IMR-90 (cell line): ENCODE measurements around the gene HUNK. TPM values are rescaled to one million over a fixed set of nuclear protein-coding genes. Genes with fewer than 3 reads are reported as not detected.
A peak's percentile ranks its signal among the peaks of the same experiment; 100 is the strongest.

Source experiments
- ATAC-seq: fragments of 200-7000 bp; cut with Tn5 transposase; 2 replicates; pipeline ENCODE4 v1.9.1; 2020; ENCODE audit warnings: low read depth, mild to moderate bottlenecking, moderate library complexity
- BruUV-seq: library from RNA; stranded (reverse); fragments of 400-500 nt; replicated peaks from 2 replicates; lab custom pipeline; 2021; lab: Mats Ljungman, UMichigan
- CTCF ChIA-PET: fragments of 300-600 bp; formaldehyde crosslinking; extraction: SDS; loops from one replicate; lab custom pipeline; 2021; ENCODE audit warnings: antibody characterized with exemption; lab: Yijun Ruan, JAX
- POLR2A ChIA-PET: fragments of 300-600 bp; sonication (Branson Sonifier 250); formaldehyde crosslinking; loops from one replicate; lab custom pipeline; 2022; ENCODE audit warnings: antibody characterized with exemption; ENCODE audit not compliant: unreplicated experiment; lab: Charles Lee
- DNase-seq: peaks from one replicate; pipeline ENCODE4 v3.0.0; 2013
- H2AFZ ChIP-seq: replicated peaks from 2 replicates; pipeline ENCODE3; 2013; ENCODE audit warnings: low read length, mild to moderate bottlenecking; ENCODE audit not compliant: poor library complexity
- H2AK5ac ChIP-seq: 2 replicates; pipeline ENCODE4 v1.6.1; 2013; ENCODE audit warnings: low read depth, low read length, inconsistent platforms
- H2AK9ac ChIP-seq: replicated peaks from 2 replicates; pipeline ENCODE3; 2013; ENCODE audit warnings: mild to moderate bottlenecking, low read depth, low read length, moderate library complexity; ENCODE audit not compliant: poor library complexity
- H2BK120ac ChIP-seq: 2 replicates; pipeline ENCODE4 v1.6.1; 2013; ENCODE audit warnings: low read depth, low read length, inconsistent platforms
- H2BK15ac ChIP-seq: 3 replicates; pipeline ENCODE4 v1.6.1; 2013; ENCODE audit warnings: low read depth, low read length, inconsistent platforms
- H2BK20ac ChIP-seq: 2 replicates; pipeline ENCODE4 v1.6.1; 2013; ENCODE audit warnings: low read depth, mild to moderate bottlenecking, inconsistent platforms, low read length, moderate library complexity
- H2BK5ac ChIP-seq: 2 replicates; pipeline ENCODE4 v1.6.1; 2013; ENCODE audit warnings: mild to moderate bottlenecking, low read depth, low read length, inconsistent platforms; ENCODE audit not compliant: poor library complexity, severe bottlenecking
- H3K14ac ChIP-seq: replicated peaks from 2 replicates; pipeline ENCODE4 v1.6.1; 2013; ENCODE audit warnings: low read depth, low read length, inconsistent platforms
- H3K18ac ChIP-seq: 2 replicates; pipeline ENCODE4 v1.6.1; 2013; ENCODE audit warnings: low read depth, low read length, control low read depth
- H3K23ac ChIP-seq: 2 replicates; pipeline ENCODE4 v1.6.1; 2013; ENCODE audit warnings: low read depth, low read length, inconsistent platforms
- H3K27ac ChIP-seq: 2 replicates; pipeline ENCODE4 v1.5.1; 2013; ENCODE audit warnings: mild to moderate bottlenecking, control low read depth, low read length; ENCODE audit not compliant: insufficient read depth
- H3K27me3 ChIP-seq: 2 replicates; pipeline ENCODE4 v1.6.1; 2013; ENCODE audit warnings: low read length; ENCODE audit not compliant: control insufficient read depth, insufficient read depth
- H3K36me3 ChIP-seq: 2 replicates; pipeline ENCODE4 v1.6.1; 2013; ENCODE audit warnings: low read length, mixed read lengths; ENCODE audit not compliant: control insufficient read depth, insufficient read depth
- H3K4ac ChIP-seq: 2 replicates; pipeline ENCODE4 v1.6.1; 2013; ENCODE audit warnings: low read depth, low read length, inconsistent platforms
- H3K4me1 ChIP-seq: 2 replicates; pipeline ENCODE4 v1.6.1; 2013; ENCODE audit warnings: low read length, mixed read lengths; ENCODE audit not compliant: control insufficient read depth, insufficient read depth
- H3K4me2 ChIP-seq: 2 replicates; pipeline ENCODE4 v1.6.1; 2013; ENCODE audit warnings: low read depth, mild to moderate bottlenecking, control low read depth, low read length, moderate library complexity
- H3K4me3 ChIP-seq: 2 replicates; pipeline ENCODE4 v1.5.1; 2013; ENCODE audit warnings: low read depth, mild to moderate bottlenecking, control low read depth, low read length, moderate library complexity; ENCODE audit not compliant: insufficient read depth
- H3K56ac ChIP-seq: 2 replicates; pipeline ENCODE4 v1.6.1; 2013; ENCODE audit warnings: low read length, inconsistent platforms; ENCODE audit not compliant: insufficient read depth; ENCODE audit errors: extremely low read depth
- H3K79me1 ChIP-seq, 2 experiments: 2 replicates each; pipeline ENCODE4 v1.6.1; 2013; ENCODE audit warnings: low read length in 2 of 2, inconsistent platforms in 1 of 2, low read depth in 1 of 2
- H3K9ac ChIP-seq: 2 replicates; pipeline ENCODE4 v1.6.1; 2013; ENCODE audit warnings: low read depth, low read length, control low read depth
- H3K9me1 ChIP-seq: 2 replicates; pipeline ENCODE4 v1.6.1; 2013; ENCODE audit warnings: low read length, inconsistent platforms; ENCODE audit not compliant: insufficient read depth
- H3K9me3 ChIP-seq: 2 replicates; pipeline ENCODE4 v1.6.1; 2013; ENCODE audit warnings: low read length; ENCODE audit not compliant: control insufficient read depth, insufficient read depth
- H4K20me1 ChIP-seq: 2 replicates; pipeline ENCODE4 v1.6.1; 2013; ENCODE audit warnings: low read length, inconsistent platforms; ENCODE audit not compliant: insufficient read depth
- H4K5ac ChIP-seq: 2 replicates; pipeline ENCODE4 v1.6.1; 2013; ENCODE audit warnings: mild to moderate bottlenecking, low read depth, low read length, control low read depth
- H4K8ac ChIP-seq, 2 experiments: 2 replicates each; pipeline ENCODE4 v1.6.1; 2013; ENCODE audit warnings: low read depth in 2 of 2, low read length in 2 of 2, control low read depth in 1 of 2, inconsistent platforms in 1 of 2
- H4K91ac ChIP-seq: 2 replicates; pipeline ENCODE4 v1.6.1; 2013; ENCODE audit warnings: low read depth, low read length, inconsistent platforms; ENCODE audit not compliant: insufficient read depth
- BHLHE40 ChIP-seq: fragments of 150-350 bp; IDR thresholded peaks from 2 replicates; pipeline ENCODE4 v1.6.1; 2016; ENCODE audit warnings: mild to moderate bottlenecking, low read depth, low read length
- FOS ChIP-seq: fragments of 150-350 bp; IDR thresholded peaks from 2 replicates; pipeline ENCODE4 v1.6.1; 2016; ENCODE audit warnings: low read depth, low read length
- MAFK ChIP-seq: IDR thresholded peaks from 2 replicates; pipeline ENCODE4 v1.6.1; 2012; ENCODE audit warnings: low read depth, low read length, improper control_type of control experiment
- WGBS, 2 experiments: methylation state at CpG; one replicate each; pipeline versions ENCODE4 v1.1.5 to v1.1.7; 2013; ENCODE audit warnings: missing lambda C conversion rate in 2 of 2; ENCODE audit not compliant: insufficient read length in 1 of 2; ENCODE audit errors: extremely low coverage in 2 of 2; 5-methylcytosine and 5-hydroxymethylcytosine counted together
- dilution Hi-C: fragments of 300-500 bp; cut with HindIII; formaldehyde crosslinking; loops from one replicate; pipeline ENCODE4 v1.14.3; 2018; ENCODE audit warnings: low sequenced_read_pairs; ENCODE audit not compliant: unreplicated experiment
- in situ Hi-C: fragments of 300-500 bp; cut with MboI; formaldehyde crosslinking; loops from 3 replicates; pipeline ENCODE4 v1.14.3; 2019; ENCODE audit warnings: low sequenced_read_pairs, inconsistent platforms, mixed read lengths
- intact Hi-C: fragments of 100-400 bp; cut with micrococcal nuclease; formaldehyde crosslinking; loops from 2 replicates; pipeline ENCODE4 v1.10.0; 2022
- polyA plus RNA-seq, 3 experiments: library from polyadenylated mRNA; depleted of rRNA; stranded (reverse); fragments of >200 nt; gene quantifications; 2 replicates each; pipeline ENCODE4 v1.2.3, GENCODE V29; 2012; ENCODE audit warnings: low replicate concordance in 1 of 3
- total RNA-seq: library from RNA; depleted of rRNA; stranded (reverse); fragments of >200 nt; gene quantifications from 2 replicates; pipeline ENCODE4 v1.2.3, GENCODE V29; 2012

The HUNK gene
- total and polyA plus RNA-seq, 2 of the 4 experiments (the other 2 are of a cell fraction) = 1.0 to 2.0 TPM

DNA sequence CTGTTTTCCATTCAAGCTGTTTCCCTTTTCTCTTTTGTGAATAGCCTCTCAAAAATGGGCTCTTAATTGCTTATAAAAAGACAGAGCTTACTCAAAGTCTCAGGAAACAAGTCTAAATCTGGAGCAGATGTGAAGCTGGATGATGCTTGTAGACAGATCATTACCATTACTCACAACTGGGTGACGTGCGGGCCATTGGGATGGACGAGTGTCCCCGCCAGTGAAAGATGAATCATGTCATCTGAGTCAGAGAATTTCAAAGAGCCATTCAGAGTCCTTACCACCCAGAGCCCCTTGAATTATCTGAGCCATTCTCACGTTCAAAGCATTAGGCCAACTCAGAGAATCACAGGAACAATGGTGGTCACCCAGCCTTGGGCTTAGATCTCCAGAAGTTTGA, 134.6 kb downstream of the HUNK start:
- no peak overlapping the region for H2BK5ac ChIP-seq
- H3K4me1 ChIP-seq = 0 out of 2 replicates have a peak, but pooled peaks cover 2% of the 10 kb centered on the region
- ChIA-PET CTCF (no interaction called here), POLR2A (no interaction called here)
- no peak overlapping the region for H3K23ac ChIP-seq
- no peaks in the 10 kb centered on the region for H3K36me3 ChIP-seq
- intact Hi-C loops (no loop called here), in situ Hi-C loops (no loop called here), dilution Hi-C loops (no loop called here)
- no TSS peak for BruUV-seq
- no peak overlapping the region for H3K14ac ChIP-seq
- no peak overlapping the region for H2BK120ac ChIP-seq
- no peaks in the 10 kb centered on the region for H3K9me1 ChIP-seq
- DNase-seq = peak; percentile 82
- H2AK5ac ChIP-seq = 0 out of 2 replicates have a peak overlapping the region, but pooled peaks have one; percentile 17
- H3K9me3 ChIP-seq = peaks cover 4% of the 10 kb centered on the region
- H3K18ac ChIP-seq = no peak overlapping the region
- H4K91ac ChIP-seq = no peak overlapping the region
- TF ChIP-seq BHLHE40 (peak; percentile 43), MAFK (no peak), FOS (peak; percentile 56)
- H2BK15ac ChIP-seq = no peak overlapping the region
- no peak overlapping the region for H4K8ac ChIP-seq
- no peak overlapping the region for H3K4me2 ChIP-seq
- H3K9ac ChIP-seq = no peak overlapping the region
- H4K20me1 ChIP-seq = no peaks in the 10 kb centered on the region
- H2AK9ac ChIP-seq = no peak overlapping the region
- no peaks in the 10 kb centered on the region; the same call in 1 of the 2 replicates for H3K27me3 ChIP-seq
- H3K4ac ChIP-seq = no peak overlapping the region
- no peak overlapping the region for H3K27ac ChIP-seq
- no CpG with 5 or more reads among the region's 5 CpGs for WGBS, 2 experiments
- H3K56ac ChIP-seq = no peak overlapping the region
- no peaks in the 10 kb centered on the region for H3K79me1 ChIP-seq
- no peak overlapping the region for H3K4me3 ChIP-seq
- no peak overlapping the region for H2BK20ac ChIP-seq
- H4K5ac ChIP-seq = no peak overlapping the region
- ATAC-seq = peak; percentile 67
- no peak overlapping the region for H2AFZ ChIP-seq
